ENCODE measurements around the gene NKX1-1. TPM values are rescaled to one million over a fixed set of nuclear protein-coding genes. Genes with fewer than 3 reads are reported as not detected.

NKX1-1 gene
- total RNA-seq, 3 donors from 2014 or later = not detected

DNA sequence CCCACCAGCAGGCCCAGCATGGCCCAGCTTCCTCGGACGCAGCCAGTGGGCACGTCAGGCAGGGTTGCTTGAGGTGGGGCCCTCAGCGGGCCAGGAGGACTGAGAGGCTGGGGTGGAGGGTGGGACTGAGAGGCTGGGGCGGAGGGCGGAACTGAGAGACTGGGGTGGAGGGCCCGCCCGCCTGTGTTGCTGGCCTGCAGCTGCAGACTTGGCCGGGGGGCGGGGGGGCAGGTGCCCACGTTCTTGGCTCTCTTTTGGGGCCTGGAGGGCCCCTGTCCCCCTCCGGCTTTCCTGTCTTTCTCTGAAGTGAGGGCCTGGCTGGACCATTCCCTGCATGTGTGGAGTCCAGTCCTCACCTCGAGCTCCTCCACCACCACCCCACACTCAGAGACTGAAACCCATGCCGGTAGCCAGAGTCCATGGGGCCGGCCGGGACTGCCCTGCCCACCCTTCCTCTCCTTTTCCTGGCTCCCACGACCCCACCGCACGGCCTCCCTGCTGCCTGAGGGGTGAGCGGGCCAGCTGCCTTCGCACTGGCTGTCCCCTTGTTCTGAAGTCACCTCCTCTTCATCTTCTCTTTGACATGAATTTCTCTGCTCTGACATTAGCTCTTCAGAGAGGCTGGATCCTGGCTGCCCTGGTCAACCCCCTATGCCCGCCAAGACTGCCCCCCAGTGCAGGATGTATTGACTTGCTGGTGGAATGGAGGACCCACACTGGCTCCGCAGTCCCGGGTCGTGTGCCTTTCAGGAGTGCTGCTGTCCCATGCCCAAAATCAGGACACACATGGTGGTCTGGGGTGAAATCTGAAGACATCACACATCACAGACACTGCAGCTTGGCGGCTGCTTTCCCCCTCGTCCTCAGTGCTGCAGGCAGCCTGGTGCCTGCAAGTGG, 10.1 kb upstream of the NKX1-1 start:
- no peaks in the 10 kb centered on the region for H3K4me1 ChIP-seq
- no peak for DNase-seq (ENCODE audit: low spot score in 2 of 2)
- TF ChIP-seq, protein P1, sequence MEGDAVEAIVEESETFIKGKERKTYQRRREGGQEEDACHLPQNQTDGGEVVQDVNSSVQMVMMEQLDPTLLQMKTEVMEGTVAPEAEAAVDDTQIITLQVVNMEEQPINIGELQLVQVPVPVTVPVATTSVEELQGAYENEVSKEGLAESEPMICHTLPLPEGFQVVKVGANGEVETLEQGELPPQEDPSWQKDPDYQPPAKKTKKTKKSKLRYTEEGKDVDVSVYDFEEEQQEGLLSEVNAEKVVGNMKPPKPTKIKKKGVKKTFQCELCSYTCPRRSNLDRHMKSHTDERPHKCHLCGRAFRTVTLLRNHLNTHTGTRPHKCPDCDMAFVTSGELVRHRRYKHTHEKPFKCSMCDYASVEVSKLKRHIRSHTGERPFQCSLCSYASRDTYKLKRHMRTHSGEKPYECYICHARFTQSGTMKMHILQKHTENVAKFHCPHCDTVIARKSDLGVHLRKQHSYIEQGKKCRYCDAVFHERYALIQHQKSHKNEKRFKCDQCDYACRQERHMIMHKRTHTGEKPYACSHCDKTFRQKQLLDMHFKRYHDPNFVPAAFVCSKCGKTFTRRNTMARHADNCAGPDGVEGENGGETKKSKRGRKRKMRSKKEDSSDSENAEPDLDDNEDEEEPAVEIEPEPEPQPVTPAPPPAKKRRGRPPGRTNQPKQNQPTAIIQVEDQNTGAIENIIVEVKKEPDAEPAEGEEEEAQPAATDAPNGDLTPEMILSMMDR (IDR thresholded peaks at IDR 0.05) = no peak
- no peak for TF ChIP-seq POLR2A (IDR thresholded peaks at IDR 0.05)
- no peak for TF ChIP-seq POLR2AphosphoS5 (IDR thresholded peaks at IDR 0.05)
- intact Hi-C loops (cut with DNase I; ENCODE audit: low total_unique reads) = no loop called here
- H3K9me3 ChIP-seq = no peaks in the 10 kb centered on the region
- peaks cover 0 to 83% of the 10 kb centered on the region in 2 donors for H3K27me3 ChIP-seq
- H3K4me3 ChIP-seq = no peak overlapping the region
- H3K27ac ChIP-seq = no peak overlapping the region
- no peaks in the 10 kb centered on the region for H3K36me3 ChIP-seq

GRCh38 chr4:1415681-1415981, 9.4 kb upstream of the NKX1-1 start:
- Histone ChIP-seq H3K27me3 (peaks cover 0 to 90% of the 10 kb centered on the region in 2 donors), H3K9me3 (no peaks in the 10 kb centered on the region), H3K36me3 (no peaks in the 10 kb centered on the region), H3K4me1 (no peaks in the 10 kb centered on the region), H3K4me3 (no peak overlapping the region), H3K27ac (no peak overlapping the region)
- intact Hi-C loops (cut with DNase I; ENCODE audit: low total_unique reads) = no loop called here
- TF ChIP-seq POLR2A (IDR thresholded peaks at IDR 0.05) = no peak
- TF ChIP-seq, protein P1 (IDR thresholded peaks at IDR 0.05) = no peak
- no peak for DNase-seq (ENCODE audit: low spot score in 2 of 2)

- no peak for DNase-seq (ENCODE audit: low spot score in 2 of 2)
- peaks cover 0 to 94% of the 10 kb centered on the region in 2 donors for H3K27me3 ChIP-seq
- H3K27ac ChIP-seq = no peak overlapping the region
- no peaks in the 10 kb centered on the region for H3K4me1 ChIP-seq
- H3K9me3 ChIP-seq = no peaks in the 10 kb centered on the region
- intact Hi-C loops (cut with DNase I; ENCODE audit: low total_unique reads) = no loop called here
- no peaks in the 10 kb centered on the region for H3K36me3 ChIP-seq
- H3K4me3 ChIP-seq = no peak overlapping the region
- TF ChIP-seq POLR2AphosphoS5 (IDR thresholded peaks at IDR 0.05) (no peak), POLR2A (IDR thresholded peaks at IDR 0.05) (no peak)
- TF ChIP-seq, protein P1 (IDR thresholded peaks at IDR 0.05) = no peak
These were observed 8.8 kb upstream of the NKX1-1 start for GRCh38 chr4:1414831-1415680.

DNA sequence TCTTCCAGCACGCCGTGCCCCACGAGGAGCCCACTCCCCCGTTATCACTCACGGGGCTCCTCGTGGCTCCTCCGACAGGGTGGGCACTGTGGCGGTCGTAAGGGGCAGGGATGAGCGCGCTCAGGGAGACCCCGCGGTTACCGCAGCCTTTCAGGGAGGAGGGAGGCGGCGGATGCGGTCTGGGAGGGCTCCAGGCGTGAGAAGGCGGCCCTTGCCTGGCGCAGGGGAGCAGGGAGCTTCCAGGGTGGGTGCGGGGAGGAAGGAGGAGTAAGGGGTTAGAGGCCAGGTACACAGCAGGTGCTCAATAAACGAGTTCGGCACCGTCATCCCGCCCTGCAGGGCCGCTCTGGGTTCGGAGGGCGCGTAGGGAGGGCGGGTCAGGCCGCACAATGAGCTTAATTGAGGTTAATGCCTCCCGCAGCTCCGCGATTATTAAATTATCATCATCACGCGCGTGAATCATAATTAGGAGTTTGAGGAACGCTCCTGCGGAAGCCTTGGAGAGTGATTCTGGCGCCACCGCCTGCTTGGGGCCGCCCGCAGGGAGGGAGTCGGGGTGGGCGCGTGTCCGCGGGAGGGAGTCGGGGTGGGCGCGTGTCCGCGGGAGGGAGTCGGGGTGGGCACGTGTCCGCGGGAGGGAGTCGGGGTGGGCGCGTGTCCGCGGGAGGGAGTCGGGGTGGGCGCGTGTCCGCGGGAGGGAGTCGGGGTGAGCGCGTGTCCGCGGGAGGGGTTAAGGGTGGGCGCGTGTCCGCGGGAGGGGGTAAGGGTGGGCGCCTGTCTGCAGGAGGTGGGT, 7.6 kb upstream of the NKX1-1 start:
- Histone ChIP-seq H3K36me3 (no peaks in the 10 kb centered on the region), H3K27me3 (peaks cover 0 to 96% of the 10 kb centered on the region in 2 donors), H3K4me1 (no peaks in the 10 kb centered on the region), H3K4me3 (no peak overlapping the region), H3K27ac (no peak overlapping the region), H3K9me3 (no peaks in the 10 kb centered on the region)
- TF ChIP-seq POLR2A (IDR thresholded peaks at IDR 0.05) (no peak), POLR2AphosphoS5 (IDR thresholded peaks at IDR 0.05) (no peak)
- TF ChIP-seq, protein P1 (IDR thresholded peaks at IDR 0.05) = no peak
- no peak for DNase-seq (ENCODE audit: low spot score in 2 of 2)
- intact Hi-C loops (cut with DNase I; ENCODE audit: low total_unique reads) = no loop called here
